Measurements from ENCODE around the gene VCL.

DNA sequence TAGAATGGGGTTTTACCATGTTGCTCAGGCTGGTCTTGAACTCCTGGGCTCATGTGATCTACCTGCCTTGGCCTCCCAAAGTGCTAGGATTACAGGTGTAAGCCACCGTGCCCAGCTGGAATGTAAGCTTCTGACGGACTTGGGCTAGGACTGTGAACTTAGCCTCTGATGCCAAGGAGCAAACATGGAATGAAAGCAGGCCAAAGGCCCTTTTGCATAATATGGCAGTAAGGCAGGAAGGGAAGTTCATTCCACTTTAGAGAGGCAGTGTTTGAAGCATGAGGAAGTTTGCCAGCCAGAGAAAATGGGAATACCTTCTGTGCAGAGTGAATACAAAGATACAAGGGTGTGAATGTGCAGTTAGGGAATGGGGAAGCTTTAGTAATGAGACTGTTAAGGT is 20.3 kb downstream of the VCL start:
- TF ChIP-seq, protein P1, sequence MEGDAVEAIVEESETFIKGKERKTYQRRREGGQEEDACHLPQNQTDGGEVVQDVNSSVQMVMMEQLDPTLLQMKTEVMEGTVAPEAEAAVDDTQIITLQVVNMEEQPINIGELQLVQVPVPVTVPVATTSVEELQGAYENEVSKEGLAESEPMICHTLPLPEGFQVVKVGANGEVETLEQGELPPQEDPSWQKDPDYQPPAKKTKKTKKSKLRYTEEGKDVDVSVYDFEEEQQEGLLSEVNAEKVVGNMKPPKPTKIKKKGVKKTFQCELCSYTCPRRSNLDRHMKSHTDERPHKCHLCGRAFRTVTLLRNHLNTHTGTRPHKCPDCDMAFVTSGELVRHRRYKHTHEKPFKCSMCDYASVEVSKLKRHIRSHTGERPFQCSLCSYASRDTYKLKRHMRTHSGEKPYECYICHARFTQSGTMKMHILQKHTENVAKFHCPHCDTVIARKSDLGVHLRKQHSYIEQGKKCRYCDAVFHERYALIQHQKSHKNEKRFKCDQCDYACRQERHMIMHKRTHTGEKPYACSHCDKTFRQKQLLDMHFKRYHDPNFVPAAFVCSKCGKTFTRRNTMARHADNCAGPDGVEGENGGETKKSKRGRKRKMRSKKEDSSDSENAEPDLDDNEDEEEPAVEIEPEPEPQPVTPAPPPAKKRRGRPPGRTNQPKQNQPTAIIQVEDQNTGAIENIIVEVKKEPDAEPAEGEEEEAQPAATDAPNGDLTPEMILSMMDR (IDR thresholded peaks at IDR 0.05; ENCODE audit: low read depth, low read length) = no peak
- TF ChIP-seq POLR2A (IDR thresholded peaks at IDR 0.05; ENCODE audit: extremely low read depth, insufficient read length) (no peak), MAX (IDR thresholded peaks at IDR 0.05; ENCODE audit: low read depth, low read length) (no peak)
